NT2/D1 (cell line): ENCODE results near the gene APLNR.

ENCODE experiments used
- DNase-seq: peaks from one replicate; pipeline ENCODE4 v3.0.0-alpha.2; 2011; ENCODE audit warnings: low read depth, low spot score
- H3K27me3 ChIP-seq: 2 replicates; pipeline ENCODE4 v1.6.0; 2011; ENCODE audit warnings: mild to moderate bottlenecking; ENCODE audit not compliant: insufficient read length, insufficient read depth
- H3K36me3 ChIP-seq: 2 replicates; pipeline ENCODE4 v1.6.1; 2011; ENCODE audit warnings: mild to moderate bottlenecking, low read length, mixed read lengths; ENCODE audit not compliant: insufficient read depth, insufficient read length
- H3K4me1 ChIP-seq: 2 replicates; pipeline ENCODE4 v1.5.1; 2011; ENCODE audit not compliant: insufficient read depth, insufficient read length
- H3K4me3 ChIP-seq: 2 replicates; pipeline ENCODE4 v1.5.1; 2011; ENCODE audit warnings: low read depth; ENCODE audit not compliant: insufficient read length
- H3K9ac ChIP-seq: 2 replicates; pipeline ENCODE4 v1.6.0; 2011; ENCODE audit warnings: low read depth; ENCODE audit not compliant: insufficient read length
- H3K9me3 ChIP-seq: 2 replicates; pipeline ENCODE4 v1.5.1; 2011; ENCODE audit warnings: mild to moderate bottlenecking, low read length; ENCODE audit not compliant: insufficient read depth
- SUZ12 ChIP-seq: IDR thresholded peaks from 2 replicates; pipeline ENCODE4 v1.6.1; 2011; ENCODE audit not compliant: insufficient read length, insufficient read depth; ENCODE audit errors: extremely low read depth
- YY1 ChIP-seq: IDR thresholded peaks from 2 replicates; pipeline ENCODE4 v1.6.1; 2011; ENCODE audit not compliant: insufficient read length, insufficient read depth
- ZNF274 ChIP-seq: IDR thresholded peaks from 2 replicates; pipeline ENCODE4 v1.6.1; 2011; ENCODE audit warnings: mild to moderate bottlenecking, low read depth, low read length

APLNR gene

DNA sequence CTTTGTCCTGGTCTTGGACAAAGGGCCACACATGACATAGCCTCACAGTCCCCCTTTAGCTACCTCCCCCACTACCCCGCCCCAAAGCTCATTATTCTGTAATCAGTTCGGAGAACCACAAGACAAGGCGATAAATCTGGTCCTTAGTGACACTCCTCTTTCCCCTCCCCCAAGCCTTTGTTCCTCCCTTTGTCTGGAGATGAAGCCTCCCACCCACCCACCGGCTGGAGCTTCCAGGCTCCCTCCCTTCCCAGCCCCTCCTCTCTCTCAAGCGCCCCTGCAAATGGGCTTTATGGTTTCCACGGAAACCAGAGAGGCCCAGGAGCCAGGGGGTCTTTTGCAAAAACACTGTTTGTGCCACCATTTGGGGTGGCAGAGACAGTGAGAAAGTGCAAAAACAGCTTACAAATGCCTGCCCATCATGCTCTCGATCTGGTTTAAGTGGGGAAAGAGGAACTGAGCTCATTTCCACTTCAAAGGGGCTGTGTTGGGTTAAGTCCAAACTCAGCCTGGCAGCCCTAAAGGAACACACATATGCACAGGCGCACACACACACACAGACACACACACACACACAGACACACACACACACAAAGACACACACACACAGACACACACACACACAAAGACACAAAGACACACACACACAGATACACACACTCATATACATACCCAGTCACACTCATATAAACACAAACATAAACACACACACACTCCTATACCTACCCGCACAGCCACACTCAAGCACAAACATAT, 23.5 kb downstream of the APLNR start:
- Histone ChIP-seq H3K4me1 (peaks cover 8% of the 10 kb centered on the region), H3K36me3 (no peaks in the 10 kb centered on the region), H3K9me3 (no peaks in the 10 kb centered on the region), H3K9ac (peak overlapping the region; percentile 46), H3K4me3 (no peak overlapping the region), H3K27me3 (no peaks in the 10 kb centered on the region)
- peak; percentile 80 for DNase-seq
- TF ChIP-seq YY1 (no peak), SUZ12 (no peak), ZNF274 (no peak)

DNA sequence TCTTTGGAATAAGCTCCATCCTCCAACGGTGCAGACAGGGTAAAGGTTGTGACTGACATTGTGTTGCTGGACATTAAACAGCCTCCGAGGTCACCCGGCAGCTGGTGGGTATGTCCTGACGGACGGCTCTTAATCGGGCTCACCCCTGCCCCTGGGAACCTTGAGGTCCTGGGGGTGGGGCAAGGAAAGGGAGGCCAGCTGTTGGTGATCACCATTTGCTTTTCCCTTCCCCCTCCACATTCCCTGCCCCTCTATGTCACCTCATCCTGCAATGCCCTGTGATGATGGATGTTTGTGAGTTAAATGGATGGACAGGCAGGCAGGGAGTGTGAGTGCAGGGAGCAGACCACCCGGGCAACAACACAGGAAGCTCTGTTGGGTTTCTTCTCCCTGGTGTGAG, 26.3 kb downstream of the APLNR start:
- DNase-seq = no peak

DNA sequence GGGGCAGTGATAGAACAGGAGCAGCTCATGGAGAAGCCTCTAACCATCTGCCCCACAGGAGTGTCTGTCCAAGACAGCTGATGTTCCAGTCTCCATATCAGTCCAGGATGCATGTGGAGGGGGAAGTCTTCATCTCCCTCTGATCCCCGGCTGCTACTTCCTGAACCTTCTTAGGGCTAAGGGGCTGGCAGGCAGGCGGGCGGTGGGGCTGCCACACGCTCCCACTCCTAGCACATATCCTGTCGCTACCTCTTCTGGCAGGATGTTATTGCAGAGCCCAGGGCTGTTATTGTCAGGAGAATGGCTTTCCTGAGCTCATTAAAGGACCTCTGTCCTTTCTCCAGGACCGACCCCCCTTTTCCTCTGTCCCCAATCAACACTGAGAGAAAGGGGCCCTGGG, 29.9 kb downstream of the APLNR start:
- peaks cover 15% of the 10 kb centered on the region for H3K4me1 ChIP-seq
- TF ChIP-seq YY1 (no peak), SUZ12 (no peak), ZNF274 (no peak)
- no peaks in the 10 kb centered on the region for H3K36me3 ChIP-seq
- no peaks in the 10 kb centered on the region for H3K9me3 ChIP-seq
- H3K9ac ChIP-seq = no peak overlapping the region
- no peak for DNase-seq
- H3K27me3 ChIP-seq = no peaks in the 10 kb centered on the region
- H3K4me3 ChIP-seq = no peak overlapping the region

More for the DNA sequence above, 26.3 kb downstream of the APLNR start:
- Histone ChIP-seq H3K9ac (no peak overlapping the region), H3K27me3 (no peaks in the 10 kb centered on the region), H3K36me3 (no peaks in the 10 kb centered on the region), H3K9me3 (no peaks in the 10 kb centered on the region), H3K4me3 (no peak overlapping the region), H3K4me1 (peaks cover 16% of the 10 kb centered on the region)
- TF ChIP-seq ZNF274 = no peak
- TF ChIP-seq YY1 = no peak
- no peak for TF ChIP-seq SUZ12

DNA sequence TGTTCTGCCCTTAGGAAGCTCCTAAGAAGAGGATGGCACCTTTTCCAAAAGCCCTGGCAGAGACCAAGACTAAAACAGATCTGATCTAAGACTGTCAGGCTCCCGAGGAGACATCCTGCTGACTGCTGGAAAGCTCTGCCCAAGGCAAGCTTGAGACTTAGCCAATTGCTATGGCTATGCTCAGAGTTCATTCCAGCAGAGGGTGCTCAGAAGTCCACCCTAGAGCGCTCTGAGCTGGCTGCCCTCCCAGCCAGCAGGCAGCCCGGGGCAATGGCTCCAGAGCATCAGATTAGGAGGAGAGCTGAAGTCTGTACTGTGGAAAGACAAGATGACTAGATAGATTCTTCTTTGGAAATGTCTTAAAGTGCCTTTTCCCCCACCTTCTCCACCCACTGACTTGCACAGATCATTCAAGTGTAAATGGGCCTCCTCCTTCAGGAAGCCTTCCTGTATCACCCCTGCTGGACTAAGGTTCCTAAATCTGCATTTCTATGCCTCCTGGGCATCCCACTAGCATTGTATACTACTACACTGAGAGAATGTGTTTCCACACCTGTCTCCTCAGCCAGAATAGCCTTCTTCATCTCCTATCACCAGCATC, 31.9 kb downstream of the APLNR start:
- Histone ChIP-seq H3K4me1 (peaks cover 11% of the 10 kb centered on the region), H3K27me3 (no peaks in the 10 kb centered on the region), H3K4me3 (no peak overlapping the region), H3K9me3 (no peaks in the 10 kb centered on the region), H3K9ac (peak overlapping the region; percentile 34), H3K36me3 (no peaks in the 10 kb centered on the region)
- no peak for TF ChIP-seq ZNF274
- no peak for TF ChIP-seq YY1
- no peak for TF ChIP-seq SUZ12
- peak; percentile 77 for DNase-seq

DNA sequence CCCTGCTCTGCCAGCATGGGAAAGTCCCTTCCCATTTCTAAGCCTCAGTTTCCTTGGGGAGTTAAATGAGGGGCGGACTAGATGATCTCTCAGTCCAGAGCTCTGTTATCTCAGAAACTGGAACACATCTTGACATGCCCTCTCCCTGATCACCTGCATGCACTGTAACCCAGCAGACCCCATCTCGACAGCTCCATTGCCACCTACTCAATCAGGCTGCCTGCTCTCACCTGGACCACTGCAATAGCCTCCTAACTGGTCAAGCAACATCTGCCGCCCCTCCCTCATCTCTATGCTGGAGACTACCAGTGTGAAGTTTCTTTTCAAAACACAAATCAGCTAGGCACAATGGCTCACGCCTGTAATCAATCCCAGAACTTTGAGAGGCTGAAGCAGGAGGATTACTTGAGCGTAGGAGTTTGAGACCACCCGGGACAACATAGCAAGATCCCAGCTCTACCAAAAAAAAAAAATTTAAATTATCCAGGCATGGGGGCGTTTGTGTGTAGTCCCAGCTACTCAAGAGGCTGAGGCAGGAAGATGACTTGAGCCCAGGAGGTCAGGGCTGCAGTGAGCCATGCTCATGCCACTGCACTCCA, 33.1 kb downstream of the APLNR start:
- no peak overlapping the region for H3K9ac ChIP-seq
- H3K27me3 ChIP-seq = no peaks in the 10 kb centered on the region
- peaks cover 11% of the 10 kb centered on the region for H3K4me1 ChIP-seq
- no peak for DNase-seq
- no peak overlapping the region for H3K4me3 ChIP-seq
- TF ChIP-seq ZNF274 = no peak
- TF ChIP-seq YY1 = no peak
- no peak for TF ChIP-seq SUZ12
- H3K9me3 ChIP-seq = no peaks in the 10 kb centered on the region
- H3K36me3 ChIP-seq = no peaks in the 10 kb centered on the region

DNA sequence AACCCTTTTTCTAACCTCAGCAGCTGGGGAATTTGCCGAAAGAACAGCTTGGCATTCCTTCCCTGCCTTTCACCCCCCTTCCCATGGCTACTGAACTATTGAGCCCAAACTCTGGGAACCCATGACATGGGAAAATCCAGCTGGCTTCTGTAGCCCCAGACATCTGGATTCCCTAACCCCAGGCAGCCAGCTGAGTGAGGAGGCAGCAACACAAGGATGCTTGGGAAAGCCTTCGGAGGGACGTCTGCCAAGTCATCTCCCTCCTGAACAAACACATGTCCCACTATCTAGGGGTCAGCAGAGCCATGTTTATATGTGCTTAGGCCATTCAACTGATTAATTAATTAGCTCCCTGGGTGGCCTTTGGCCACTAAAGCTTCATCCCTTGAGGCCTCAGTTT, 33.7 kb downstream of the APLNR start:
- TF ChIP-seq ZNF274 = no peak
- DNase-seq = no peak
- no peaks in the 10 kb centered on the region for H3K27me3 ChIP-seq
- H3K4me1 ChIP-seq = peaks cover 11% of the 10 kb centered on the region
- H3K4me3 ChIP-seq = no peak overlapping the region
- H3K9me3 ChIP-seq = no peaks in the 10 kb centered on the region
- H3K9ac ChIP-seq = no peak overlapping the region
- no peaks in the 10 kb centered on the region for H3K36me3 ChIP-seq

DNA sequence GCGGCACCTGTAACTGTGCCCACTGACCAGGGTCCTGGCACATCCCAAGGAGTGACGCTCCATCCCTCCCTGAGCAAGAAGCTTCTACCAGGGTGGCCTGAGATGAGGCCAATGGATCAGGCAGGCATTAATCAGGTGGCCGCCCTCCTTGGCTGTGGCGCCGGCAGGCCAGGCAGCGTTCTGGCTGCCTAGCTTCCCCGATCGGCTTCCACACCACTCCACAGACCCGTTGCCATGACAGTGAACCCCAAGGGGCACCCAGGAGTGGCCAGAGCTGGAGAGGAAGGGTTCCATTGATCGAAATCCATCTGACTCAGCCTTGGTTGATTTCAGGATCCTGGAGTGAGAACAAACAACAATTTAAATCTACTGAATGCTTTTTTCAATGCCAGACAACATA, 34.8 kb downstream of the APLNR start:
- no peak overlapping the region for H3K4me3 ChIP-seq
- no peak for DNase-seq
- no peaks in the 10 kb centered on the region for H3K27me3 ChIP-seq
- no peaks in the 10 kb centered on the region for H3K9me3 ChIP-seq
- no peak for TF ChIP-seq ZNF274
- no peak for TF ChIP-seq SUZ12
- no peak for TF ChIP-seq YY1
- H3K36me3 ChIP-seq = no peaks in the 10 kb centered on the region
- peaks cover 11% of the 10 kb centered on the region for H3K4me1 ChIP-seq
- H3K9ac ChIP-seq = no peak overlapping the region

DNA sequence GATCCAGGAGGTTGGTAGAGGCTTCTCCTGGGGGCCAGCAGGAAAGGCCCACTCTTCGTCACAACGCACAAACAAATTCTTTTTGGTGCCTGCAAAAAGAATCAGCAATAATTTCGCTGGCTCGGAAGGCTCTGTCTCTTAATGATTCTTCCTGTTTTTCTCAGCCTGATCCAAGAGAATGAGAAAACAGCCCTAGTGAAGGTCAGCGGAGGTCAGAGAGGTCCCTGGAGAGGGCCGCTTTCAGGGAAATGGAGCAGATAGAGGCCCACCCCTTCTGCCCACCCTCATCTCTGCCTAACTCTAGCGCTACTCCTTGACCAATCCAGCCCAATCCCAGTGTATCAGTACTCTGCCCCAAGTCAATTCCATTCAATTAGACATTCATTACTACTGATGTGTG, 36.1 kb downstream of the APLNR start:
- H3K4me1 ChIP-seq = peaks cover 4% of the 10 kb centered on the region
- no peak for DNase-seq
- H3K4me3 ChIP-seq = no peak overlapping the region
- H3K9me3 ChIP-seq = no peaks in the 10 kb centered on the region
- no peaks in the 10 kb centered on the region for H3K36me3 ChIP-seq
- H3K27me3 ChIP-seq = no peaks in the 10 kb centered on the region
- TF ChIP-seq ZNF274 (no peak), SUZ12 (no peak), YY1 (no peak)
- H3K9ac ChIP-seq = no peak overlapping the region
